Calu3 (cell line): ENCODE results near the gene LCN10. TPM values are rescaled to one million over a fixed set of nuclear protein-coding genes. Genes with fewer than 3 reads are reported as not detected.

Source experiments
- BruUV-seq: library from RNA; stranded (reverse); fragments of 400-500 nt; replicated peaks from 2 replicates; lab custom pipeline; 2021; lab: Mats Ljungman, UMichigan
- CTCF ChIA-PET: fragments of 300-600 bp; sonication (Branson Sonifier 250); formaldehyde crosslinking; loops from one replicate; lab custom pipeline; 2022; ENCODE audit warnings: antibody characterized with exemption; lab: Charles Lee
- DNase-seq: peaks from one replicate; pipeline ENCODE4 v3.0.0; 2022
- H3K27ac Mint-ChIP-seq: one replicate; pipeline ENCODE4 v1.8.0; 2022; ENCODE audit warnings: mixed read lengths; ENCODE audit not compliant: unreplicated experiment
- H3K27me3 Mint-ChIP-seq: one replicate; pipeline ENCODE4 v1.8.0; 2022; ENCODE audit warnings: mixed read lengths; ENCODE audit not compliant: unreplicated experiment
- H3K36me3 Mint-ChIP-seq: one replicate; pipeline ENCODE4 v1.8.0; 2022; ENCODE audit warnings: mild to moderate bottlenecking, moderate library complexity, mixed read lengths; ENCODE audit not compliant: insufficient read depth, unreplicated experiment
- H3K4me1 Mint-ChIP-seq: one replicate; pipeline ENCODE4 v1.8.0; 2022; ENCODE audit warnings: mild to moderate bottlenecking, low read depth, mixed read lengths; ENCODE audit not compliant: unreplicated experiment
- H3K4me3 Mint-ChIP-seq: one replicate; pipeline ENCODE4 v1.8.0; 2022; ENCODE audit warnings: mild to moderate bottlenecking, low read depth, moderate library complexity, mixed read lengths; ENCODE audit not compliant: unreplicated experiment
- H3K9me3 Mint-ChIP-seq: one replicate; pipeline ENCODE4 v1.8.0; 2022; ENCODE audit warnings: low read depth, mixed read lengths; ENCODE audit not compliant: unreplicated experiment
- intact Hi-C: fragments of 100-400 bp; cut with micrococcal nuclease; formaldehyde crosslinking; loops from one replicate; pipeline ENCODE4 v1.10.0; 2022; ENCODE audit not compliant: unreplicated experiment
- total RNA-seq: library from RNA; stranded (reverse); gene quantifications from 2 replicates; pipeline ENCODE4 v1.2.3, GENCODE V29; 2022
- TF ChIP-seq, protein P1 (sequence below): fragments of 200-600 bp; IDR thresholded peaks from one replicate; pipeline ENCODE4 v1.8.0; 2022; ENCODE audit warnings: antibody characterized with exemption; ENCODE audit not compliant: unreplicated experiment

Gene LCN10
- total RNA-seq, 1 experiment from 2014 or later, result 0.33 TPM

GRCh38 chr9:136750526-136750925, 7.8 kb upstream of the LCN10 start:
- CTCF ChIA-PET, result no interaction called here
- Mint-ChIP-seq H3K4me3 (no peak overlapping the region), H3K27ac (no peak overlapping the region), H3K9me3 (peaks cover 4% of the 10 kb centered on the region), H3K27me3 (peaks cover 64% of the 10 kb centered on the region), H3K36me3 (no peaks in the 10 kb centered on the region), H3K4me1 (no peaks in the 10 kb centered on the region)
- intact Hi-C loops, result no loop called here
- no peak for DNase-seq
- TF ChIP-seq, protein P1, sequence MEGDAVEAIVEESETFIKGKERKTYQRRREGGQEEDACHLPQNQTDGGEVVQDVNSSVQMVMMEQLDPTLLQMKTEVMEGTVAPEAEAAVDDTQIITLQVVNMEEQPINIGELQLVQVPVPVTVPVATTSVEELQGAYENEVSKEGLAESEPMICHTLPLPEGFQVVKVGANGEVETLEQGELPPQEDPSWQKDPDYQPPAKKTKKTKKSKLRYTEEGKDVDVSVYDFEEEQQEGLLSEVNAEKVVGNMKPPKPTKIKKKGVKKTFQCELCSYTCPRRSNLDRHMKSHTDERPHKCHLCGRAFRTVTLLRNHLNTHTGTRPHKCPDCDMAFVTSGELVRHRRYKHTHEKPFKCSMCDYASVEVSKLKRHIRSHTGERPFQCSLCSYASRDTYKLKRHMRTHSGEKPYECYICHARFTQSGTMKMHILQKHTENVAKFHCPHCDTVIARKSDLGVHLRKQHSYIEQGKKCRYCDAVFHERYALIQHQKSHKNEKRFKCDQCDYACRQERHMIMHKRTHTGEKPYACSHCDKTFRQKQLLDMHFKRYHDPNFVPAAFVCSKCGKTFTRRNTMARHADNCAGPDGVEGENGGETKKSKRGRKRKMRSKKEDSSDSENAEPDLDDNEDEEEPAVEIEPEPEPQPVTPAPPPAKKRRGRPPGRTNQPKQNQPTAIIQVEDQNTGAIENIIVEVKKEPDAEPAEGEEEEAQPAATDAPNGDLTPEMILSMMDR, result no peak
- BruUV-seq, result no TSS peak

DNA sequence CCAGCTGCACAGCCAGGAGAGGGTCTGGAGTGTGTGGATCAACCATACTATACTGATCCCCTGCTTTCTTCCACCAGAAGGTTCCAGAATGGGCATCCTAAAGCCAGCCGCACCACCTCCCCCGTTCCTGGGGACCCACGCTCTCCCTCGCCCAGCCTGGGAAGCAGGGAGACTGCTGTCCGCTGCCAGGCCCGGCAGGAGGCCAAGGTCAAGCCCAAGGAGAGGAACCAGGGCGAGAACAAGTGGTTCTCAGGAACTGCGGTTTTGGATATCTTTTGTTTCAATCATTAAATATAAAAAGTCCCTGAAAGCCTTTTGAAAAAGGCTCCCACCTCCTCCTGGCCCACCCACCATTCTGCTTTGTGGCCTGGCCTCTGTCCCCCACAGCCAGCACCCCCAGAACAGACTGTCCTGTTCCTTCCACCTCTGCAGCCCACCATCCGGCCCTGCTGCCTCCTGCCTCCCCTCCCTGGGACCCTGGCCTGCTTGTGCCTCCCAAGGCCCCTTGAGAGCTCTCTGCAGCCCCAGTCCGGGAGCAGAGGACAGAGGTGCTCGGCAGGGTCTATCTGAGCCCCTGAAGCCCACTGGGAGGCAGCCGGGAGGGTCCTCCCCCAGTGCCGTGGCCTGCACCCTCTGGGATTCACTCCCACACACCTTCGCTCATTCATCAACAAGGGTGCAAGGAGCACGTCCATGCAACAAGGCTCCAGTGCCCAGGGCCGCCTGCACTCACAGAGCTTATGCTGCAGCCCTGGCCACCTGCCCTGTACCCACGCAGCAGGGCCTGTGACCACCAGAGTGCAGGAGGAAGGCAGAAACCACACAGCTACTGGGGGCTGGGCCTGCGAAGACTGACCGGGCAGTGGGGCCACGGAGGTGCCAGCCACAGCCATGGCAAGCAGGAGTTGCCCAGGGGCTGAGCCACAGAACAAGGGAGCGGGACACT, 6.2 kb upstream of the LCN10 start:
- no TSS peak for BruUV-seq
- Mint-ChIP-seq H3K9me3 (peaks cover 4% of the 10 kb centered on the region), H3K27ac (no peak overlapping the region), H3K36me3 (no peaks in the 10 kb centered on the region), H3K4me3 (no peak overlapping the region), H3K4me1 (no peaks in the 10 kb centered on the region), H3K27me3 (peaks cover 64% of the 10 kb centered on the region)
- TF ChIP-seq, protein P1, result no peak
- intact Hi-C loops, result no loop called here
- DNase-seq, result no peak
- CTCF ChIA-PET, result no interaction called here

- Mint-ChIP-seq H3K27me3 (peaks cover 71% of the 10 kb centered on the region), H3K9me3 (peaks cover 4% of the 10 kb centered on the region), H3K36me3 (no peaks in the 10 kb centered on the region), H3K4me1 (no peaks in the 10 kb centered on the region), H3K4me3 (no peak within 1 kb of the TSS), H3K27ac (no peak within 1 kb of the TSS)
- DNase-seq, result no peak
- no TSS peak for BruUV-seq
- CTCF ChIA-PET, result no interaction called here
- intact Hi-C loops, result no loop called here
- TF ChIP-seq, protein P1, result no peak
These were observed 5.5 kb upstream of the LCN10 start, which contains the start of gene LCN6 for GRCh38 chr9:136748201-136748600. TSS of gene LCN6 (minus strand) at chr9:136748525. CDS start at chr9:136748483, 42 bp downstream.

- intact Hi-C loops, result no loop called here
- Mint-ChIP-seq H3K27me3 (peaks cover 72% of the 10 kb centered on the region), H3K36me3 (no peaks in the 10 kb centered on the region), H3K27ac (no peak overlapping the region), H3K9me3 (peaks cover under 1% of the 10 kb centered on the region), H3K4me3 (no peak overlapping the region), H3K4me1 (no peaks in the 10 kb centered on the region)
- BruUV-seq, result no TSS peak
- CTCF ChIA-PET, result no interaction called here
- TF ChIP-seq, protein P1, result no peak
- no peak for DNase-seq
These were observed 4.7 kb upstream of the LCN10 start for GRCh38 chr9:136747161-136748060.
